HG02623 (cell line): ENCODE results near the gene RASGRF2.
"Not testable (repeated sequence)": the region's sequence is repeated elsewhere in the genome, so short reads cannot be mapped to it uniquely, and the experiment has no call there.

Source experiments
- ATAC-seq: cut with Tn5 transposase; IDR thresholded peaks from one replicate; pipeline ENCODE4 v1.9.1; 2021; ENCODE audit warnings: moderate library complexity; ENCODE audit not compliant: unreplicated experiment

The RASGRF2 gene

GRCh38 chr5:81234299-81234698, 274.1 kb downstream of the RASGRF2 start:
- no peak for ATAC-seq

- ATAC-seq, result no peak
These were observed 274.6 kb downstream of the RASGRF2 start for GRCh38 chr5:81234801-81235200.

GRCh38 chr5:81235287-81236072, 275.3 kb downstream of the RASGRF2 start:
- ATAC-seq, result no peak

- no peak for ATAC-seq
These were observed 278.3 kb downstream of the RASGRF2 start for GRCh38 chr5:81238460-81238859.

- ATAC-seq, result no peak
These were observed 279.4 kb downstream of the RASGRF2 start for GRCh38 chr5:81239613-81240012.

- ATAC-seq, result no peak
These were observed 280.8 kb downstream of the RASGRF2 start for GRCh38 chr5:81241001-81241400.

- ATAC-seq, result no peak
These were observed 281.9 kb downstream of the RASGRF2 start for GRCh38 chr5:81241961-81242648.

GRCh38 chr5:81242906-81243436, 282.8 kb downstream of the RASGRF2 start:
- no peak for ATAC-seq

- ATAC-seq, result no peak
These were observed 284.3 kb downstream of the RASGRF2 start for GRCh38 chr5:81244451-81244850.

GRCh38 chr5:81245871-81246235, 285.7 kb downstream of the RASGRF2 start:
- ATAC-seq, result no peak

GRCh38 chr5:81246697-81247096, 286.5 kb downstream of the RASGRF2 start:
- ATAC-seq, result no peak

GRCh38 chr5:81247441-81247972, 287.3 kb downstream of the RASGRF2 start:
- ATAC-seq, result no peak

GRCh38 chr5:81249240-81249639, 289.1 kb downstream of the RASGRF2 start:
- ATAC-seq, result no peak

- ATAC-seq, result no peak
These were observed 289.8 kb downstream of the RASGRF2 start for GRCh38 chr5:81250004-81250403.

- ATAC-seq, result no peak
These were observed 291.8 kb downstream of the RASGRF2 start for GRCh38 chr5:81251922-81252321.

GRCh38 chr5:81252904-81253303, 292.7 kb downstream of the RASGRF2 start:
- no peak for ATAC-seq

- no peak for ATAC-seq
These were observed 293.7 kb downstream of the RASGRF2 start for GRCh38 chr5:81253875-81254274.

GRCh38 chr5:81254886-81255559, 294.9 kb downstream of the RASGRF2 start:
- no peak for ATAC-seq

GRCh38 chr5:81256766-81257165, 296.6 kb downstream of the RASGRF2 start:
- no peak for ATAC-seq

GRCh38 chr5:81262796-81263195, 302.6 kb downstream of the RASGRF2 start:
- not testable (repeated sequence) for ATAC-seq

- ATAC-seq, result no peak
These were observed 304.9 kb downstream of the RASGRF2 start for GRCh38 chr5:81265101-81265500.
